HG03342 (cell line): ENCODE measurements around the gene KIAA1755.

ENCODE experiments used
- ATAC-seq: cut with Tn5 transposase; IDR thresholded peaks from one replicate; pipeline ENCODE4 v1.9.1; 2021; ENCODE audit warnings: mild to moderate bottlenecking, moderate library complexity; ENCODE audit not compliant: unreplicated experiment

The KIAA1755 gene

GRCh38 chr20:38208088-38208487, 52.4 kb downstream of the KIAA1755 start:
- ATAC-seq: no peak

GRCh38 chr20:38207621-38208020, 52.9 kb downstream of the KIAA1755 start:
- no peak for ATAC-seq

GRCh38 chr20:38205001-38205400, 55.5 kb downstream of the KIAA1755 start:
- ATAC-seq: no peak

GRCh38 chr20:38203981-38204357, 56.6 kb downstream of the KIAA1755 start:
- no peak for ATAC-seq

- ATAC-seq: no peak
These were observed 57.1 kb downstream of the KIAA1755 start for GRCh38 chr20:38203337-38203980.

GRCh38 chr20:38202982-38203293, 57.6 kb downstream of the KIAA1755 start:
- ATAC-seq: no peak

- no peak for ATAC-seq
These were observed 58.2 kb downstream of the KIAA1755 start for GRCh38 chr20:38202153-38202981.

- ATAC-seq: no peak
These were observed 59.2 kb downstream of the KIAA1755 start for GRCh38 chr20:38201356-38201755.

- ATAC-seq: no peak
These were observed 59.9 kb downstream of the KIAA1755 start for GRCh38 chr20:38200646-38201045.

- ATAC-seq: no peak
These were observed 60.8 kb downstream of the KIAA1755 start for GRCh38 chr20:38199501-38200390.

- ATAC-seq: no peak
These were observed 62.2 kb downstream of the KIAA1755 start for GRCh38 chr20:38198238-38198861.

GRCh38 chr20:38197619-38198018, 62.9 kb downstream of the KIAA1755 start:
- ATAC-seq: no peak

- ATAC-seq: no peak
These were observed 63.3 kb downstream of the KIAA1755 start for GRCh38 chr20:38197217-38197616.

- ATAC-seq: no peak
These were observed 63.9 kb downstream of the KIAA1755 start for GRCh38 chr20:38196592-38196991.

- no peak for ATAC-seq
These were observed 64.5 kb downstream of the KIAA1755 start for GRCh38 chr20:38196076-38196475.

GRCh38 chr20:38195521-38195920, 65.0 kb downstream of the KIAA1755 start:
- ATAC-seq: no peak

- no peak for ATAC-seq
These were observed 65.5 kb downstream of the KIAA1755 start for GRCh38 chr20:38194971-38195504.

GRCh38 chr20:38193586-38194105, 66.9 kb downstream of the KIAA1755 start:
- no peak for ATAC-seq

- ATAC-seq: no peak
These were observed 68.1 kb downstream of the KIAA1755 start for GRCh38 chr20:38192323-38192885.

- ATAC-seq: no peak
These were observed 68.9 kb downstream of the KIAA1755 start for GRCh38 chr20:38191654-38192053.
